ENCODE measurements around the gene F13A1. TPM values are rescaled to one million over a fixed set of nuclear protein-coding genes. Genes with fewer than 3 reads are reported as not detected.
"Not testable (repeated sequence)": the region's sequence is repeated elsewhere in the genome, so short reads cannot be mapped to it uniquely, and the experiment has no call there.

The F13A1 gene
- polyA plus RNA-seq, 3 donors from 2014 or later = 1.7 to 16.0 (median 2.1) TPM

- H3K9me3 Mint-ChIP-seq, H3K27ac Mint-ChIP-seq, H3K4me3 Mint-ChIP-seq, DNase-seq, H3K4me1 Mint-ChIP-seq, H3K36me3 Mint-ChIP-seq: not testable (repeated sequence)
- peaks cover 0 to 14% (median 2%) of the 10 kb centered on the region in 3 donors for H3K27me3 Mint-ChIP-seq (ENCODE audit: low read depth in 3 of 3)
These were observed 20.1 kb downstream of the F13A1 start for GRCh38 chr6:6300383-6300782.

- no peaks in the 10 kb centered on the region for H3K36me3 Mint-ChIP-seq
- H3K4me1 Mint-ChIP-seq = no peaks in the 10 kb centered on the region
- H3K27ac Mint-ChIP-seq = no peak overlapping the region
- no peak for DNase-seq
- peaks cover 5 to 9% (median 5%) of the 10 kb centered on the region in 3 donors for H3K27me3 Mint-ChIP-seq (ENCODE audit: low read depth in 3 of 3)
- H3K4me3 Mint-ChIP-seq = no peak overlapping the region
- H3K9me3 Mint-ChIP-seq = peaks cover 0 to 2% (median 0%) of the 10 kb centered on the region in 6 donors
These were observed 27.1 kb downstream of the F13A1 start for GRCh38 chr6:6293317-6293716.

- Mint-ChIP-seq H3K9me3 (no peaks in the 10 kb centered on the region), H3K27me3 (ENCODE audit: low read depth in 3 of 3) (peaks cover 3 to 8% (median 7%) of the 10 kb centered on the region in 3 donors), H3K36me3 (no peaks in the 10 kb centered on the region), H3K27ac (no peak overlapping the region), H3K4me1 (no peaks in the 10 kb centered on the region), H3K4me3 (no peak overlapping the region)
- DNase-seq = no peak
These were observed 33.0 kb downstream of the F13A1 start for GRCh38 chr6:6287415-6287814.

DNA sequence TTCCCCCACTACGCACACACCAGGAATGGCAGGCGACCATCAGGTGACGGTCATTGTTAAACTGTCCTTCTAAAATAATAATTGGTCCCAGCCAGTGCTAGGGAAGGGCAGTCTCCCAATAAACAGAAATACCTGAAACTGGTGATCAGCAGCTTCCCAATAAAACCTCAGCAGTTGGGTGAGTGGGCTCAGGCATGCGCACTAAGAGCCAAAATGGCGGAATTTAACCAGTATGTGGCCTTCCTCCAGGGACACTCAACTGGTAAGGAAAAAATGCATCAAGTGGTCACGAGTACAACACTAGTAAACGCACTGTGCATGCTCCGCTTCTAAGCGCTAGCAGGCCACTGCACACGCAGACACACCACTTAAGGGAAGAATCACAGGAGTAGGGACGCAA is 34.8 kb downstream of the F13A1 start:
- Mint-ChIP-seq H3K27me3 (ENCODE audit: low read depth in 3 of 3) (peaks cover 1 to 4% (median 2%) of the 10 kb centered on the region in 3 donors), H3K4me1 (no peaks in the 10 kb centered on the region), H3K36me3 (no peaks in the 10 kb centered on the region), H3K4me3 (no peak overlapping the region), H3K27ac (no peak overlapping the region), H3K9me3 (no peaks in the 10 kb centered on the region)
- DNase-seq = no peak

DNA sequence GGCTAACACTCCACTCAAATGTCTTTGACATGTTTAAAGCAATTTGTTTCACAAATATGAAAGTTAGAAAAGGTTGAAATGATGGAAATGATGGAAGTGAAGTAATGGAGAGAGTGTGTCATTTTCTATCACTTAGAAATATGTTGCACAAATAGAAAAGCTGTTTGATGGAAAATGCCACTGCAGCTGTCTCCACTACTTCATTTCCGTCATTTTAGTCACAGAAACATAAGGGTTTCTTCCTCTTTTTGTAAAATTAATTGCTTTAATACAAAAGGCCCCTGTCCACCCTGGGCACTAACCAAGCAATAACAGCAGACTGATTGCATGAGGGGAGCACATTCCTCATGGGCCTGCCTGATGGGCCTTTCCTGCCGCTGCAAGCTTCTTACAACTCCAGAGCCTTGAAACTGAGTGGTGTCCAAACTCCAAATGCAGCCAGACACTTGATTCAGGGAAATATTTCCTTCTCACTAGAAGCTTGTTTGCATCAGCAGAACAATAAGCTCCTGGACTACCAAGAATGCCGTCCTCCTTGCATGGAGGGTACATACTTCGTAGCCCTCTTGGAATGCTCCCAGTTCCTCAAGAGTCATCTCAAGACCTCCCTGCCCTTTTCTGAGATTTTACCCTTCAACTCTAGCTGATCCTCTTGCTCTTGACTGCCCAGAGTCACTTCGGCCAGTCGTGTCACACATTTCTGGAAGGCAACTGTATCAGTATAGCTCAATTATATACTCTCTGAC is 36.1 kb downstream of the F13A1 start:
- Mint-ChIP-seq H3K27me3 (ENCODE audit: low read depth in 3 of 3) (peaks cover 0 to 4% (median 1%) of the 10 kb centered on the region in 3 donors), H3K36me3 (no peaks in the 10 kb centered on the region), H3K9me3 (no peaks in the 10 kb centered on the region), H3K27ac (no peak overlapping the region), H3K4me1 (no peaks in the 10 kb centered on the region), H3K4me3 (no peak overlapping the region)
- no peak for DNase-seq

DNA sequence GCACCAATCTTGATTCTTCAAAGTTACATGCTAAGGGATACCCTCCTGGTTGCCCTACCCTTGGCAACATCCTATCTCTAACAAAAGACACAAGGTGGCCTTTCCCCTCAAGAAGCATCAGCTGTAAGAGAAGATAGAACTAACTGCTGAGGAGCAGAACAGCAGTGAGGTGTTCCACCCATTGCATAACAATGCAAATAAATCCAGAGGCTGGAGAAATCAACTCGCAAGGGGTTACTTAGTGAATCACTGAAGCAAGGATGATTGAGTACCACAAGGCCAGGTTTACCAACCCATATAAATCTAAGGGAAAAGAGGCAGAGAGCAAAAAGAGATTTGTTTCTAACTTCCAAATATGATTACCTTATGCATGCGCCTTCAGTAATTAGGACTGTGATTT is 36.7 kb downstream of the F13A1 start:
- Mint-ChIP-seq H3K27me3 (ENCODE audit: low read depth in 3 of 3) (peaks cover 0 to 4% (median 1%) of the 10 kb centered on the region in 3 donors), H3K9me3 (no peaks in the 10 kb centered on the region), H3K4me1 (no peaks in the 10 kb centered on the region), H3K36me3 (no peaks in the 10 kb centered on the region), H3K4me3 (no peak overlapping the region), H3K27ac (no peak overlapping the region)
- DNase-seq = no peak

DNA sequence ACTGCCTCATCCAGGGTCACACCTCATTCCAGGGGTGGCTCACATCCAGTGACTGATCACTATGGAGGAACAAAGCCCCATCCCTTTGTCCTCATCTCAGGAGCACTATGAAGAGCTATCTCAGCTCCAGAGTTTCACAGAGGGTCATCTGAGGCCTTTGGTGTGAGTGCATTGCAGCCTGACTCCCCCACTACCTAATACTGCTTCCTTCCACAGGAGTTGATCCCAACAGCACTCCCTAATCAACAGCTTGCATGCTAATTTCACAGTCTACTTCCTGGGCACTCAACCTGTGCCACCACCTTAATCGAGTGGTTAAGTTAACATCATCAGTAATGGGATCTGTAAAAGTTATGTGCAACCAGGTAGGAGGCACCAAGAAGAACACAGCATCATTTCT is 37.7 kb downstream of the F13A1 start:
- H3K9me3 Mint-ChIP-seq = no peaks in the 10 kb centered on the region
- H3K27ac Mint-ChIP-seq = no peak overlapping the region
- no peak for DNase-seq
- no peaks in the 10 kb centered on the region for H3K4me1 Mint-ChIP-seq
- peaks cover 0 to 7% (median 3%) of the 10 kb centered on the region in 3 donors for H3K27me3 Mint-ChIP-seq (ENCODE audit: low read depth in 3 of 3)
- H3K4me3 Mint-ChIP-seq = no peak overlapping the region
- no peaks in the 10 kb centered on the region for H3K36me3 Mint-ChIP-seq

- Mint-ChIP-seq H3K4me3 (no peak overlapping the region), H3K27me3 (ENCODE audit: low read depth in 3 of 3) (peaks cover 3 to 6% (median 5%) of the 10 kb centered on the region in 3 donors), H3K27ac (no peak overlapping the region), H3K36me3 (no peaks in the 10 kb centered on the region), H3K9me3 (no peaks in the 10 kb centered on the region), H3K4me1 (no peaks in the 10 kb centered on the region)
- DNase-seq = no peak
These were observed 43.0 kb downstream of the F13A1 start for GRCh38 chr6:6277413-6277812.

- Mint-ChIP-seq H3K4me3 (no peak overlapping the region), H3K27ac (no peak overlapping the region), H3K27me3 (ENCODE audit: low read depth in 3 of 3) (peaks cover 4 to 25% (median 6%) of the 10 kb centered on the region in 3 donors), H3K4me1 (no peaks in the 10 kb centered on the region), H3K9me3 (peaks cover 0 to 4% (median 2%) of the 10 kb centered on the region in 6 donors), H3K36me3 (no peaks in the 10 kb centered on the region)
- DNase-seq = no peak
These were observed 49.4 kb downstream of the F13A1 start for GRCh38 chr6:6270948-6271535.

GRCh38 chr6:6260196-6260722 is 60.2 kb downstream of the F13A1 start:
- H3K27me3 Mint-ChIP-seq (ENCODE audit: low read depth in 3 of 3) = peaks cover 1 to 6% (median 3%) of the 10 kb centered on the region in 3 donors
- no peak for DNase-seq
- peaks cover 0 to 1% (median 0%) of the 10 kb centered on the region in 6 donors for H3K9me3 Mint-ChIP-seq
- no peaks in the 10 kb centered on the region for H3K4me1 Mint-ChIP-seq
- H3K4me3 Mint-ChIP-seq = no peak overlapping the region
- no peaks in the 10 kb centered on the region for H3K36me3 Mint-ChIP-seq
- H3K27ac Mint-ChIP-seq = no peak overlapping the region

DNA sequence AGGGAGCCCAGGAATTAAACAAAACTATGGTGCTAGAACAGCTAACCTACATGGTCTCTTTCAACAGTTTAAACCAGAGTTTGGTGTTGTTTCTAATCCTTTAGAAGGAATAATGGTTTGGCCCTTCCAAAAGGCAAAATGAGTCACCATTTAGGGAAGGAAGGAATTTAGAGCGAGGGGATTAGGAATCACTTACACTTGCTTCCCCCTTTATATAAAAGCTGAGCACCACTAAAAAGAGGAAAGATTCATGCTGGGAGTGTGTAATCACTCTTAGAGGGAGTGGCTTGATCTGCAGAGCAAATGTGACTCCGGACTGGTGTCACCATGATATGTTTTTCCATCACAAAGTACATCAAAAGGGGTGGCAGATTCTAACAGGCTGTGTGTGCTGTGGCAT is 63.6 kb downstream of the F13A1 start:
- Mint-ChIP-seq H3K36me3 (no peaks in the 10 kb centered on the region), H3K9me3 (peaks cover 0 to 3% (median 0%) of the 10 kb centered on the region in 6 donors), H3K4me1 (no peaks in the 10 kb centered on the region), H3K4me3 (no peak overlapping the region), H3K27ac (no peak overlapping the region), H3K27me3 (ENCODE audit: low read depth in 3 of 3) (peaks cover 0 to 9% (median 0%) of the 10 kb centered on the region in 3 donors)
- no peak for DNase-seq

DNA sequence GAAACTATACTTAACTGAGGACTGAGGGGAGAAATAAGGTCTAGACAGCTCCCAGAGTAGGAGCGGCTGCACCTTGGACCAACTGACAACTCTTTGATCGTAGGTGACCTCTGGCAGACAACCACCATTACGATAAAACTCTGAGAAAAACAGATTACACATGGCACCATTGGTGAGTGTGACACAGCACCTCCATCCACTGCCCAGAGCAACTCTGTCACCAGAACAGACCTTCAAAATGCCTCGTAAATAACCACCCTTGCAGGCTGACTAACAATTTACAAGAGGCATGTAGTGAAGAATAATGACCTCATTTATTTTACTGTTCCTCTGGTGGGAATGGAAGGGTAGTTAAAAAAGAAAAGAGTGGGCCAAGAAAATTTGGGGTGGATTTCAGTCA is 64.2 kb downstream of the F13A1 start:
- Mint-ChIP-seq H3K27me3 (ENCODE audit: low read depth in 3 of 3) (peaks cover 0 to 9% (median 0%) of the 10 kb centered on the region in 3 donors), H3K9me3 (peaks cover 0 to 3% (median 0%) of the 10 kb centered on the region in 6 donors), H3K4me1 (no peaks in the 10 kb centered on the region), H3K4me3 (no peak overlapping the region), H3K27ac (no peak overlapping the region), H3K36me3 (no peaks in the 10 kb centered on the region)
- DNase-seq = no peak

DNA sequence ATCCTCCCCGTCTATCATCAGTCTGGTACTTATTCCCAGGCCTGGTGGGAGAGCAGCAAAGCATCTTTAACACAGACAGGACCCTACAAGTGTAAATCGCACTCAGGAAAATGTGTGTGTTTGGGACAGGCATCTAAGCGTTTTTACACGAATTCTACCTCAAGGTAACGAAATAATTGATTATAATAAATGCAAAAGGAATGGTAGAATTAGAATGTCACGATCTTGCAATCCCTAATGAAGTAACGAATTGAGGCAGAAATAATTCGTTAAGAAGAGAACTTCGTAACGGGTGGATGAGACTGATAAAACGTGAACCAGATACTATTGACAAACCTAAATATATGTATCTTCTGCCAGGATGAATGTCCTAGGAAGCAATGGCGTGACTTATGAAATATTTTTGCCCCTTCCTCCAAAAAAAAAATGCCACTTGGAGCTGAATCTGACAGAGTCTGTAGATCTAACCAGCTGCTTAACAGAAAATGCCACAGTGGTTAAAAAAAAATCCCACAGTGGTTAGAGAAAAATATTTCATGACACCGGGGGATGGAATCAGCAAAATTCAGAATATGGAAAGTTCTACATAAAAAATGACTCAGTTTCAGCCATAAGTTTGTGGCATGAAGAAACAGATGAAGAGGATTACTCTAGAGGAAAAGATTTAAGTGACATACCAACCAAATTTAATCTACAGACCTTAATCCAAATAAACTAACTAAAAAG is 68.7 kb downstream of the F13A1 start:
- Mint-ChIP-seq H3K4me3 (no peak overlapping the region), H3K27ac (no peak overlapping the region), H3K27me3 (ENCODE audit: low read depth in 3 of 3) (peaks cover 5 to 6% (median 5%) of the 10 kb centered on the region in 3 donors), H3K36me3 (no peaks in the 10 kb centered on the region), H3K9me3 (peaks cover 0 to 3% (median 0%) of the 10 kb centered on the region in 6 donors), H3K4me1 (peaks cover under 1 to 2% of the 10 kb centered on the region in 2 donors)
- DNase-seq = no peak

- peaks cover 4 to 10% of the 10 kb centered on the region in 2 donors for H3K4me1 Mint-ChIP-seq
- H3K36me3 Mint-ChIP-seq = no peaks in the 10 kb centered on the region
- no peak overlapping the region for H3K27ac Mint-ChIP-seq
- peaks cover 0 to 2% (median 0%) of the 10 kb centered on the region in 6 donors for H3K9me3 Mint-ChIP-seq
- no peak for DNase-seq
- H3K4me3 Mint-ChIP-seq = no peak overlapping the region
- peaks cover 0 to 5% (median 5%) of the 10 kb centered on the region in 3 donors for H3K27me3 Mint-ChIP-seq (ENCODE audit: low read depth in 3 of 3)
These were observed 71.8 kb downstream of the F13A1 start for GRCh38 chr6:6248651-6249050.
